ENCODE measurements around the gene ITGA5.

ITGA5 gene

GRCh38 chr12:54393743-54394142 lies 25.3 kb downstream of the ITGA5 start:
- no peak for ATAC-seq (replicated peaks)

GRCh38 chr12:54393207-54393609 lies 25.9 kb downstream of the ITGA5 start:
- H3K4me3 Mint-ChIP-seq = no peak overlapping the region
- no peak for ATAC-seq (replicated peaks)
- no peaks in the 10 kb centered on the region for H3K9me3 Mint-ChIP-seq
- H3K36me3 Mint-ChIP-seq = no peaks in the 10 kb centered on the region
- no peaks in the 10 kb centered on the region for H3K27me3 Mint-ChIP-seq
- H3K4me1 Mint-ChIP-seq = peaks cover 37 to 61% of the 10 kb centered on the region in 2 donors
- DNase-seq = no peak
- H3K27ac Mint-ChIP-seq = no peak overlapping the region

More at GRCh38 chr12:54393743-54394142, 25.3 kb downstream of the ITGA5 start:
- Mint-ChIP-seq H3K4me3 (no peak overlapping the region), H3K4me1 (peaks cover 34 to 56% of the 10 kb centered on the region in 2 donors), H3K36me3 (no peaks in the 10 kb centered on the region), H3K27ac (peak overlapping the region; percentile 87), H3K27me3 (no peaks in the 10 kb centered on the region), H3K9me3 (no peaks in the 10 kb centered on the region)
- no peak for DNase-seq

- Mint-ChIP-seq H3K27me3 (no peaks in the 10 kb centered on the region), H3K36me3 (no peaks in the 10 kb centered on the region), H3K4me3 (no peak overlapping the region), H3K27ac (no peak overlapping the region), H3K9me3 (no peaks in the 10 kb centered on the region), H3K4me1 (peaks cover 40 to 67% of the 10 kb centered on the region in 2 donors)
- ATAC-seq (replicated peaks) (no peak), DNase-seq (no peak)
Measured at GRCh38 chr12:54392485-54393206, 26.4 kb downstream of the ITGA5 start.

GRCh38 chr12:54390668-54391551 lies 28.2 kb downstream of the ITGA5 start:
- Mint-ChIP-seq H3K4me3 (peak overlapping the region; percentile 83 to 86), H3K9me3 (no peaks in the 10 kb centered on the region), H3K4me1 (peaks cover 49 to 76% of the 10 kb centered on the region in 2 donors), H3K36me3 (no peaks in the 10 kb centered on the region), H3K27ac (peak overlapping the region; percentile 31), H3K27me3 (no peaks in the 10 kb centered on the region)
- DNase-seq (peak; percentile 37), ATAC-seq (replicated peaks) (peak; percentile 70 to 80)

- H3K27me3 Mint-ChIP-seq = no peaks in the 10 kb centered on the region
- H3K36me3 Mint-ChIP-seq = no peaks in the 10 kb centered on the region
- no peaks in the 10 kb centered on the region for H3K9me3 Mint-ChIP-seq
- H3K27ac Mint-ChIP-seq = peak overlapping the region; percentile 4
- ATAC-seq (replicated peaks) (no peak), DNase-seq (no peak)
- peak overlapping the region; percentile 66 to 86 for H3K4me3 Mint-ChIP-seq
- peaks cover 54 to 83% of the 10 kb centered on the region in 2 donors for H3K4me1 Mint-ChIP-seq
Measured at GRCh38 chr12:54390176-54390667, 28.8 kb downstream of the ITGA5 start.

GRCh38 chr12:54389607-54390175 lies 29.4 kb downstream of the ITGA5 start:
- no peak for DNase-seq
- Mint-ChIP-seq H3K36me3 (no peaks in the 10 kb centered on the region), H3K9me3 (no peaks in the 10 kb centered on the region), H3K27me3 (no peaks in the 10 kb centered on the region), H3K4me3 (peak overlapping the region; percentile 18 to 39), H3K4me1 (peaks cover 59 to 88% of the 10 kb centered on the region in 2 donors), H3K27ac (peak overlapping the region; percentile 4)
- ATAC-seq (replicated peaks) = no peak

- Mint-ChIP-seq H3K36me3 (no peaks in the 10 kb centered on the region), H3K4me3 (no peak overlapping the region), H3K27me3 (no peaks in the 10 kb centered on the region), H3K9me3 (no peaks in the 10 kb centered on the region), H3K4me1 (peaks cover 63 to 92% of the 10 kb centered on the region in 2 donors), H3K27ac (no peak overlapping the region)
- DNase-seq (no peak), ATAC-seq (replicated peaks) (no peak)
Measured at GRCh38 chr12:54389134-54389508, 29.9 kb downstream of the ITGA5 start.

GRCh38 chr12:54388237-54389133 lies 30.6 kb downstream of the ITGA5 start:
- ATAC-seq (replicated peaks) (no peak), DNase-seq (no peak)
- Mint-ChIP-seq H3K27ac (no peak overlapping the region), H3K4me3 (no peak overlapping the region), H3K9me3 (no peaks in the 10 kb centered on the region), H3K36me3 (no peaks in the 10 kb centered on the region), H3K27me3 (no peaks in the 10 kb centered on the region), H3K4me1 (peaks cover 63 to 92% of the 10 kb centered on the region in 2 donors)

GRCh38 chr12:54387114-54387467 lies 32.0 kb downstream of the ITGA5 start:
- no peaks in the 10 kb centered on the region for H3K36me3 Mint-ChIP-seq
- no peak for DNase-seq
- H3K4me3 Mint-ChIP-seq = no peak overlapping the region
- H3K27me3 Mint-ChIP-seq = no peaks in the 10 kb centered on the region
- no peaks in the 10 kb centered on the region for H3K9me3 Mint-ChIP-seq
- no peak for ATAC-seq (replicated peaks)
- H3K27ac Mint-ChIP-seq = no peak overlapping the region
- peaks cover 63 to 84% of the 10 kb centered on the region in 2 donors for H3K4me1 Mint-ChIP-seq

- Mint-ChIP-seq H3K4me3 (no peak overlapping the region), H3K9me3 (no peaks in the 10 kb centered on the region), H3K27me3 (no peaks in the 10 kb centered on the region), H3K27ac (no peak overlapping the region), H3K36me3 (no peaks in the 10 kb centered on the region), H3K4me1 (peaks cover 60 to 79% of the 10 kb centered on the region in 2 donors)
- DNase-seq = no peak
- no peak for ATAC-seq (replicated peaks)
Measured at GRCh38 chr12:54386403-54387113, 32.5 kb downstream of the ITGA5 start.

- DNase-seq = peak; percentile 60
- peak overlapping the region; percentile 68 for H3K27ac Mint-ChIP-seq
- no peaks in the 10 kb centered on the region for H3K27me3 Mint-ChIP-seq
- no peaks in the 10 kb centered on the region for H3K9me3 Mint-ChIP-seq
- H3K4me3 Mint-ChIP-seq = peak overlapping the region; percentile 5 to 42
- peak; percentile 69 to 75 for ATAC-seq (replicated peaks)
- H3K4me1 Mint-ChIP-seq = peaks cover 63 to 67% of the 10 kb centered on the region in 2 donors
- H3K36me3 Mint-ChIP-seq = no peaks in the 10 kb centered on the region
Measured at GRCh38 chr12:54385251-54385914, 33.7 kb downstream of the ITGA5 start.

GRCh38 chr12:54384591-54385041 lies 34.5 kb downstream of the ITGA5 start, which contains the start of gene ZNF385A:
ZNF385A (minus strand) TSS chr12:54384733; CDS start chr12:54384514, 219 bp downstream.
- DNase-seq = peak; percentile 54
- Mint-ChIP-seq H3K9me3 (no peaks in the 10 kb centered on the region), H3K27me3 (no peaks in the 10 kb centered on the region), H3K27ac (peak within 1 kb of the TSS; percentile 68), H3K36me3 (no peaks in the 10 kb centered on the region), H3K4me3 (peak within 1 kb of the TSS; percentile 26 to 42), H3K4me1 (peaks cover 59 to 64% of the 10 kb centered on the region in 2 donors)
- ATAC-seq (replicated peaks) = peak; percentile 82

Measured in stimulated activated naive B cell treated with anti-CD40 and anti-IgM and Interleukin-4, amounts not matched to agents 10 μg/mL and 1 μg/mL and 100 μg/mL, for 72 hours (primary cell).